ENCODE measurements around the gene SMAP1.

Gene SMAP1

DNA sequence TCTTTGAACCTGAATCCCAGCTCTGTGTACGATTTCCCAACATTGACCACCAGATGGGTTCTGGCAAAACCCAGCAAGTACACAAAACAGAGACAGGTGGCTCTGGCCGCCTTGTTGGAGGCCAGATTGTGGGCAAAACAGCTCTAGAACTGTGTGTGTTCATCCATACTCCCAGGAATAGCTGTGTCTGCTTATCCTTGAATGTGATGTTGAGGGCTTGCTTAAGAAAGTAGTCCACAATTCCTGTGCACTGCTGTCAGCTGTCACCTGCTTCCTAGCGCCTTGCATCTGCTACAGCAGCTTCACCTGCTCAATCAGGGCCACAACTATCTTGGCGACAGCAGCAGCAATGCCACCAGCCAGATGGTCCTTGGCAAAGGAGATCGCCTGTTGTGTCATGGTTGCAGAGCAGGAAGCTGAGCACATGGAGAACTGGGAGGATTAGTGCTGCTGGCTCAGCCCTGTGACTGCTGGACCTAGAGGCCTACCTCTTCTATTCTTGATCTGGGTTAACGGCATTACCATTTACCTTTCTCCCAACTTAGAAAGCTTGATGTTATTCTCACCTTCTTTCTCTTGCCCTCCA is 3.7 kb upstream of the SMAP1 start:
- in situ Hi-C loops (cut with MboI; ENCODE audit: low pct_unique_long_range_greater_than_20kb, low sequenced_read_pairs, unreplicated experiment) = no loop called here
- TF ChIP-seq, protein P1, sequence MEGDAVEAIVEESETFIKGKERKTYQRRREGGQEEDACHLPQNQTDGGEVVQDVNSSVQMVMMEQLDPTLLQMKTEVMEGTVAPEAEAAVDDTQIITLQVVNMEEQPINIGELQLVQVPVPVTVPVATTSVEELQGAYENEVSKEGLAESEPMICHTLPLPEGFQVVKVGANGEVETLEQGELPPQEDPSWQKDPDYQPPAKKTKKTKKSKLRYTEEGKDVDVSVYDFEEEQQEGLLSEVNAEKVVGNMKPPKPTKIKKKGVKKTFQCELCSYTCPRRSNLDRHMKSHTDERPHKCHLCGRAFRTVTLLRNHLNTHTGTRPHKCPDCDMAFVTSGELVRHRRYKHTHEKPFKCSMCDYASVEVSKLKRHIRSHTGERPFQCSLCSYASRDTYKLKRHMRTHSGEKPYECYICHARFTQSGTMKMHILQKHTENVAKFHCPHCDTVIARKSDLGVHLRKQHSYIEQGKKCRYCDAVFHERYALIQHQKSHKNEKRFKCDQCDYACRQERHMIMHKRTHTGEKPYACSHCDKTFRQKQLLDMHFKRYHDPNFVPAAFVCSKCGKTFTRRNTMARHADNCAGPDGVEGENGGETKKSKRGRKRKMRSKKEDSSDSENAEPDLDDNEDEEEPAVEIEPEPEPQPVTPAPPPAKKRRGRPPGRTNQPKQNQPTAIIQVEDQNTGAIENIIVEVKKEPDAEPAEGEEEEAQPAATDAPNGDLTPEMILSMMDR (IDR thresholded peaks at IDR 0.05; ENCODE audit: extremely low read depth, insufficient read depth, missing control alignments) = no peak
- DNase-seq (ENCODE audit: low spot score) = no peak

DNA sequence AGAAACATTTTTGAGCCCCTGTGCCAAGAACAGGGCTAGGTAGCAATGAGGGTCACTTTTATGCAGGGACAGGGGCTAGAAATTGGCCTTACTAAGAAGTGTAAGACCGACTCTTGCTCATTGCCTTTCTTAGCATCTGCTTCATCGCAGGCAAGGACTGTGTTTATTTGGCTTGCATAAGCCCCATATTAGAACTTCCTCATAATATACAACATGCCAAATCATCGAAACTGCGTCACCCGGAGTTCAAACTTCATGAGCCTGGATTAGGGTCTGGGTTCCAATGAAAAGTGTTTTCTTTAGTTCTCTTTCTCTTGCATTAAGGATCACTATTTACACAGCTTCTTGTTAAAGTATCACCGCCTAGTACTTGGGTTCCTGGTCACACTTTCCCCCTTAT is 977 bp upstream of the SMAP1 start:
- TF ChIP-seq, protein P1 (IDR thresholded peaks at IDR 0.05; ENCODE audit: extremely low read depth, insufficient read depth, missing control alignments) = no peak
- DNase-seq (ENCODE audit: low spot score) = no peak
- in situ Hi-C loops (cut with MboI; ENCODE audit: low pct_unique_long_range_greater_than_20kb, low sequenced_read_pairs, unreplicated experiment) = no loop called here

DNA sequence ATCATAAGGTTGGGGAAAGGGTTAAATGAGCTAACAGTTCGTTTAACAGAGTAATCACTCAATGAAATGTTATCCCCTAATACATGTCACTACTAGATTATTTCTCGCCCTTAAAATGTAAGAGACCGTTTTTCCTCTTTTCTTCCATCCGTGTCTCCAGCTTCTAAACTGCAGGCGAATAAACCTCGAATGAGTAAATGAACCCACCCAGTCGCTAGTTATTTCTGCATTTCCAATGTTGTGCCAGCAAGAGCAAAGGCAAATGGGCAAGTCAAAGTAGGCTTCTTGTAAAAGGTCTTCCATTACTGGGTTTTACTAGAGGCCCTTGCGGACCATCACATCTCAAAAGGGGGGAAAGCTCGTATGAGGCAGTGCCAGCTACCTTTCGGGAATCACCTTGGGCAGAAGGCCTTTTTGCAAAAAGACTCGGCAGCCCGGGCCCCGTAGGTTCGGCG is 400 bp upstream of the SMAP1 start:
- TF ChIP-seq, protein P1 (IDR thresholded peaks at IDR 0.05; ENCODE audit: extremely low read depth, insufficient read depth, missing control alignments) = no peak
- in situ Hi-C loops (cut with MboI; ENCODE audit: low pct_unique_long_range_greater_than_20kb, low sequenced_read_pairs, unreplicated experiment) = no loop called here

DNA sequence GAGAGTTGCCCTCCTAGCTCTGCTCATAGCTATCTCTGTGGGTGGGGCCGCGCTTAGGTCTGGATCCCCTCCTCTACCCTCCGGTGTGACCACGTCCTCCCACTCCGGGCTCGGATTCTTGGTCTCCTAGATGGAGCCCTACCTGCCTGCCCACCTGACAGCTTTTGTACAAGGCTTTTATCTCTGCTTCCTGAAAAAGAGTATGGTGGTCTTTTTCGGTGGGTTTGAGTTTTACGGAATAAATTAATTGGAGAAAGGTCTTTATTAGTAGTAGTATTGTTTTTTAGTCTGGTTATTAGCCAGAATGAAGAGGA is 773 bp downstream of the SMAP1 start:
- DNase-seq (ENCODE audit: low spot score) = no peak
- in situ Hi-C loops (cut with MboI; ENCODE audit: low pct_unique_long_range_greater_than_20kb, low sequenced_read_pairs, unreplicated experiment) = no loop called here
- TF ChIP-seq, protein P1 (IDR thresholded peaks at IDR 0.05; ENCODE audit: extremely low read depth, insufficient read depth, missing control alignments) = no peak

More for the DNA sequence above, 400 bp upstream of the SMAP1 start:
- DNase-seq (ENCODE audit: low spot score) = no peak

DNA sequence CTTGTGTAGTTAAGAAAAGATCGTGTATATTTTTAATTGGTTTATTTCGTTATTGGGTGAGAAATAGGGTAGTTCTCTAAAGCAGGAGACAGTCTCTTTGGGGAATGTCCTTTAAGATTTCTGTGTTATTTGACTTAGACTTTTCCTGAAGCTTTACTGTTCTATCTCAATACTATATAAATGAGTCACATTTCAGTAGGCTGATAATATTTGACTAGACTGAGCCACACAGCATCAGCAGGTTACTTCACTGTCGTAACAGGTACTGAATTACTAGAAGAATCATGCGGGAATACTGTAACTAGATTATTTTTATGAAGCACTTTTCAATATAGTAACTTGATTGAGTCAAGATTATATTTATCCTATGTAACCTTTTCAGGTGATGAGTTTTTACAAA is 1.4 kb downstream of the SMAP1 start:
- TF ChIP-seq, protein P1 (IDR thresholded peaks at IDR 0.05; ENCODE audit: extremely low read depth, insufficient read depth, missing control alignments) = no peak
- in situ Hi-C loops (cut with MboI; ENCODE audit: low pct_unique_long_range_greater_than_20kb, low sequenced_read_pairs, unreplicated experiment) = no loop called here
- peak; percentile 18 for DNase-seq (ENCODE audit: low spot score)

DNA sequence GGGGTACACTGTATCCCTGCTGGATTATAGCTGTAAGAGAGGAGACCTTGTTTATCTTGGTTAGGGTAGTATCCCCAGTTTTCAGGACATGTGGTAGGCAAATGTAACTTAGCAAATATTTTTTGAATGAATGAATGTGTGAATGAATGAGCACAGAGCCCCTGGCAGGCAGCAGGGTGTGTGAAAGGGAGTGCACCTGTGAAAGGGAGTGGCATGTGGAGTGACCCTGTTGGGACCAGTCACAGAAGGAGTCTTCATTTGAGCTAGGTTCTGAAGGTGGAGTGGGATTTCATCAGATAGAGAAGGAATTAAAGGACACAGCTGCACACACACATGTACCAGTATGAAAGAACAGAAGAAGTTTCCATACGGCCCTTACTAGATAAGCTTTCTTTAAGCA is 4.9 kb downstream of the SMAP1 start:
- DNase-seq (ENCODE audit: low spot score) = no peak
- TF ChIP-seq, protein P1 (IDR thresholded peaks at IDR 0.05; ENCODE audit: extremely low read depth, insufficient read depth, missing control alignments) = no peak
- in situ Hi-C loops (cut with MboI; ENCODE audit: low pct_unique_long_range_greater_than_20kb, low sequenced_read_pairs, unreplicated experiment) = loop anchor here (10.0 kb wide), 1 partner anchor 148 kb away; no protein-coding TSS in a partner anchor

Measured in GM13977 (cell line).